Keratinocyte (primary cell): ENCODE results near the gene SLC44A1. TPM values are rescaled to one million over a fixed set of nuclear protein-coding genes. Genes with fewer than 3 reads are reported as not detected.

Experiments used
- DNase-seq: peaks from one replicate; pipeline ENCODE4 v3.0.0-alpha.2; 2011; ENCODE audit warnings: low read depth, missing footprints, low spot score
- FAIRE-seq: peaks from 2 replicates; lab custom pipeline; 2011; peaks lifted over from hg19 to GRCh38; lab: Jason Lieb, UNC
- H2AFZ ChIP-seq: 2 replicates; pipeline ENCODE4 v1.6.0; 2012; ENCODE audit warnings: low read length, control low read depth, inconsistent platforms; ENCODE audit not compliant: control insufficient read depth
- H3K27ac ChIP-seq: 2 replicates; pipeline ENCODE4 v1.5.1; 2011; ENCODE audit warnings: low read length; ENCODE audit not compliant: control insufficient read depth, insufficient read depth
- H3K27me3 ChIP-seq: 3 replicates; pipeline ENCODE4 v1.6.0; 2011; ENCODE audit warnings: low read length; ENCODE audit not compliant: control insufficient read depth, insufficient read depth; ENCODE audit errors: extremely low read depth
- H3K36me3 ChIP-seq, 2 experiments: 2 replicates in 1 of 2; 3 replicates in 1 of 2; pipeline ENCODE4 v1.5.1; 2011; ENCODE audit warnings: low read length in 2 of 2, mild to moderate bottlenecking in 1 of 2; ENCODE audit not compliant: control insufficient read depth in 2 of 2, insufficient read depth in 2 of 2; ENCODE audit errors: extremely low read depth in 1 of 2
- H3K4me1 ChIP-seq: 3 replicates; pipeline ENCODE4 v1.5.1; 2011; ENCODE audit warnings: low read length; ENCODE audit not compliant: control insufficient read depth, insufficient read depth; ENCODE audit errors: extremely low read depth
- H3K4me2 ChIP-seq: 3 replicates; pipeline ENCODE4 v1.6.0; 2011; ENCODE audit warnings: low read depth, low read length; ENCODE audit not compliant: control insufficient read depth, insufficient read depth; ENCODE audit errors: extremely low read depth
- H3K4me3 ChIP-seq, 3 experiments: fragments of 200-600 bp in 1 of 3; sonication (generic) in 1 of 3; 2 replicates in 2 of 3; 3 replicates in 1 of 3; pipeline ENCODE4 v1.5.1; 2011 to 2016; ENCODE audit warnings: low read length in 3 of 3, mild to moderate bottlenecking in 3 of 3, control low read depth in 2 of 3, inconsistent platforms in 1 of 3, low read depth in 1 of 3, mixed read lengths in 1 of 3, mixed run types in 1 of 3, moderate library complexity in 1 of 3; ENCODE audit not compliant: control insufficient read depth in 2 of 3, insufficient read depth in 2 of 3; ENCODE audit errors: extremely low read depth in 1 of 3
- H3K79me2 ChIP-seq: 2 replicates; pipeline ENCODE4 v1.6.0; 2012; ENCODE audit warnings: low read length; ENCODE audit not compliant: control insufficient read depth, insufficient read depth
- H3K9ac ChIP-seq: 3 replicates; pipeline ENCODE4 v1.6.0; 2011; ENCODE audit warnings: low read length; ENCODE audit not compliant: control insufficient read depth, insufficient read depth; ENCODE audit errors: extremely low read depth
- H3K9me1 ChIP-seq: 3 replicates; pipeline ENCODE4 v1.6.0; 2011; ENCODE audit warnings: low read length; ENCODE audit not compliant: control insufficient read depth, insufficient read depth; ENCODE audit errors: extremely low read depth
- H3K9me3 ChIP-seq: 2 replicates; pipeline ENCODE4 v1.5.1; 2012; ENCODE audit warnings: low read depth, low read length; ENCODE audit not compliant: control insufficient read depth
- H4K20me1 ChIP-seq: 3 replicates; pipeline ENCODE4 v1.6.0; 2011; ENCODE audit warnings: low read length; ENCODE audit not compliant: control insufficient read depth, insufficient read depth; ENCODE audit errors: extremely low read depth
- CTCF ChIP-seq, 3 experiments: IDR thresholded peaks in 1 of 3; conservative IDR thresholded peaks in 1 of 3; optimal IDR thresholded peaks in 1 of 3; 2 replicates in 2 of 3; 3 replicates in 1 of 3; pipeline versions ENCODE3 to v1.5.1; 2011; ENCODE audit warnings: low read length in 3 of 3, mild to moderate bottlenecking in 3 of 3, moderate library complexity in 2 of 3, control low read depth in 1 of 3, inconsistent platforms in 1 of 3; ENCODE audit not compliant: insufficient read depth in 2 of 3; ENCODE audit errors: extremely low read depth in 1 of 3
- EZH2 ChIP-seq: IDR thresholded peaks from one replicate; pipeline ENCODE4 v1.6.1; 2012; ENCODE audit warnings: inconsistent platforms, mild to moderate bottlenecking, low read length, moderate library complexity
- dilution Hi-C: fragments of 300-500 bp; cut with MboI; formaldehyde crosslinking; loops from one replicate; pipeline ENCODE4 v1.7.0; 2020; ENCODE audit warnings: low sequenced_read_pairs; ENCODE audit not compliant: extremely low pct_ligation_motif_present
- polyA plus RNA-seq, 5 experiments: library from polyadenylated mRNA; depleted of rRNA in 3 of 5; stranded (reverse) in 3 of 5; stranded (forward) in 1 of 5; unstranded in 1 of 5; fragments of >200 nt; gene quantifications; 1 replicate in 1 of 5; 2 replicates in 3 of 5; 3 replicates in 1 of 5; pipeline versions ENCODE4 v1.2.1 to v1.2.3, GENCODE V29; 2011 to 2012; ENCODE audit warnings: missing spikeins in 2 of 5, low read depth in 1 of 5, low replicate concordance in 1 of 5

The SLC44A1 gene
- polyA plus RNA-seq, 1 donor (not counting 4 experiments of a cell fraction or from before 2014, with no cell fraction given), result 22.9 TPM

DNA sequence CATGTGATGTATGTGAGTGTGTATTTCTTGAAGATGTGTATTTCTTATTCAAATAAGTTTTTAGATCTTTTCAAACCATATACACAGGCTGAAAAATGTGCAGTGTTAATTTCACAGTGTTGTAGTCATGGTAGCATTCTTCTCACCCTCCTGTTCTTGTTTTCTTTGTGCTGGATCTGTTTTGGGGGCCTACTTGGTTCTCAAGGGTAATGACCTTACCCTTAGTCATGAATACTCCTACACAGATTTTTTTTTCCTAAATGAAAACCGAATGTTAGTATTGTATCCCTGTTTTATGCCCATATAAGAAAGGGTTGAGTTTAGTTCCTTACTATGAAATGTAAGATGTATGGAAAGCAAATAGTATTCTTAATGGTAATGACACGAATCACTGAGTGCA lies 88.0 kb downstream of the SLC44A1 start:
- DNase-seq (no peak), FAIRE-seq (no peak)
- H3K27me3 ChIP-seq, result no peaks in the 10 kb centered on the region
- H4K20me1 ChIP-seq, result no peaks in the 10 kb centered on the region
- H2AFZ ChIP-seq, result no peak overlapping the region
- H3K9ac ChIP-seq, result no peak overlapping the region
- H3K9me3 ChIP-seq, result no peaks in the 10 kb centered on the region
- no peak overlapping the region for H3K4me3 ChIP-seq
- H3K79me2 ChIP-seq, result no peaks in the 10 kb centered on the region
- H3K9me1 ChIP-seq, result no peaks in the 10 kb centered on the region
- TF ChIP-seq CTCF (optimal IDR thresholded peaks at IDR 0.05 in 1 of 3, IDR thresholded peaks at IDR 0.05 in 1 of 3, conservative IDR thresholded peaks at IDR 0.05 in 1 of 3; ENCODE audit: extremely low read depth in 1 of 3, insufficient read depth in 2 of 3, low read length in 3 of 3), result no peak
- TF ChIP-seq EZH2, result no peak
- H3K27ac ChIP-seq, result no peak overlapping the region
- peaks cover 5% of the 10 kb centered on the region for H3K4me1 ChIP-seq
- no peak overlapping the region for H3K4me2 ChIP-seq
- H3K36me3 ChIP-seq, result peaks cover 3 to 6% of the 10 kb centered on the region in 2 experiments
- dilution Hi-C loops, result no loop called here

DNA sequence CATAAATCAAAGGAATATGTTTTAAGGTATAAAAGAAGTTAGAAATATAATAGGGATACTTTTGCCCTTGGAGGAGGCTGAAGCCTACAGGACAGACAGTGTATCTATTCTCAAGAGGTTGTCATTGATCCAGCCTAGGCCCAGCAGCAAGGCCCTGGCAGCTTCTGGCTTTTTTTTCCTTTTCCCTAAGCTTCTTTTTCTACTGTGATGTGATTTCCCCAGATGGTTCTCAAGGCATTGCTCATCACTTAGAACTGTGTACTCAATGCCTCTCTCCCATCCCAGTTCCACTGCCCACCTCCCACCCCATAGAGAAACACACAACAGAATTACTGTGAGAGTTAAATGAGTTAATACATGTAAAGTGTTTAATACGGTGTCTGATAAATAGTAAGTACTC lies 88.6 kb downstream of the SLC44A1 start:
- Histone ChIP-seq H4K20me1 (no peaks in the 10 kb centered on the region), H3K9me1 (no peaks in the 10 kb centered on the region), H3K27ac (no peak overlapping the region), H3K4me3 (no peak overlapping the region), H3K79me2 (no peaks in the 10 kb centered on the region), H3K4me2 (no peak overlapping the region), H3K36me3 (peaks cover 3 to 6% of the 10 kb centered on the region in 2 experiments), H3K27me3 (no peaks in the 10 kb centered on the region), H3K9me3 (no peaks in the 10 kb centered on the region), H3K4me1 (peaks cover 5% of the 10 kb centered on the region), H2AFZ (no peak overlapping the region), H3K9ac (no peak overlapping the region)
- dilution Hi-C loops, result no loop called here
- TF ChIP-seq CTCF (optimal IDR thresholded peaks at IDR 0.05 in 1 of 3, IDR thresholded peaks at IDR 0.05 in 1 of 3, conservative IDR thresholded peaks at IDR 0.05 in 1 of 3; ENCODE audit: extremely low read depth in 1 of 3, insufficient read depth in 2 of 3, low read length in 3 of 3), result no peak
- TF ChIP-seq EZH2, result no peak
- FAIRE-seq (no peak), DNase-seq (no peak)
